NK-92 treated with Interleukin-12 subunit alpha and Interleukin-12 subunit beta, amount 100 ng/mL, for 24 hours (cell line): ENCODE measurements around the gene DZIP1.
"Not testable (repeated sequence)": the region's sequence is repeated elsewhere in the genome, so short reads cannot be mapped to it uniquely, and the experiment has no call there.

Source experiments
- DNase-seq: peaks from one replicate; lab custom pipeline; 2025; lab: John Stamatoyannopoulos, UW

DZIP1 gene

DNA sequence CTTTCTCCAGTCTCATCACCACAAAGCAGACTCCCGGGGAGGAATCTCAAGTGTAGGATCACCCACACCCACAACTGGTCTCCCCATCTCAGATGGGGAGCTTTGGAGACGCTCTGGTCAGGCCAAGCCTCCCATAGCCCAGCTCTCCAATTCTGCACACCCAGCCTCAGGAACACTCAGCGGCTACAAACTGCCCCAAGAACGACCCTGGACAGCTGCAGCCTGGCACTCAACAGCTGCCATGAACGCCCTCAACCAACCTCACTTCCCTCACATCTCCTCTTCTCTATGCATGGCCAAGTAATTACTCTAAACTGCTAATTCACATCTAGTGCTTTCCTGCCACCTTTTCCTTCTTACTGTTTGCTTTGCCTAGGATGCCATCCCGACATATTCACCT lies 42.6 kb downstream of the DZIP1 start:
- no peak for DNase-seq

DNA sequence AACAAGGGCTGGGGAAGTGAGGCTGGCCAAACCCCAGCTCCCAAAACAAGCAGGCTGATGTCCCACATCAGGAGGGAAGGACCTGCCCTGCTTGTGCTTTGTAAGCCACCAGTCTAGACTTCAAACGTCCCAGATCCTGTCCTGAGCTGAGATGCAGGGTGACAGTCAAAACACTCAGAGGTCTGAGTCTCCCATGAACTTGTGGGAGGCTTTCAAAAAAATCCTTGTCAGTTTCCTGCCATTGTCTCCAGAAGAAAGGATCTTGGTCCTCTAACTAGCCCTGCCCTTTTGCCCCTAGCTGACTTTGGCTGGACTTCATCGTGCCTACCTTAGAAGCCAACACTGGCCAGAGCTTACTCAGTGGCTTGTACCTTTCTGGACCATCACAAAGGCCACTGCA lies 43.3 kb downstream of the DZIP1 start:
- DNase-seq, result no peak

DNA sequence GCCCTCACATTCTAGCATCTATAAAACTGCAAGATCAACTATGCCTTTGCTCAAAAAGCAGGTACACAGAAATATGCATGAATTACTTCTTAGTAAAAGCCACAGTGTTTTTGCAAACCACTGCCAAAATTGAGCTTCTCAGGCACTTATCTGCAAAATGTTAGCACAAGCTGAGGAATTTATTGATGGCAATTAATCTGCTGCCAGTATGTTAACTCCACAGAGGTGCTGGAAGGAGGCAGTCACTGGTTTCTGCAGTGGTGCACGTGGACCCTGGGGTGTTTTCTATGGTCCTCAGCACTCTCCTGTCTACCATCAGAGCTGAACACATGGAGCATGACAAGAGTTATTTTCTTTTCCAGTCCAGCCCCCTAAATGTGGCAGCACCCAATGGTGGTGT lies 47.8 kb downstream of the DZIP1 start:
- DNase-seq, result no peak

DNA sequence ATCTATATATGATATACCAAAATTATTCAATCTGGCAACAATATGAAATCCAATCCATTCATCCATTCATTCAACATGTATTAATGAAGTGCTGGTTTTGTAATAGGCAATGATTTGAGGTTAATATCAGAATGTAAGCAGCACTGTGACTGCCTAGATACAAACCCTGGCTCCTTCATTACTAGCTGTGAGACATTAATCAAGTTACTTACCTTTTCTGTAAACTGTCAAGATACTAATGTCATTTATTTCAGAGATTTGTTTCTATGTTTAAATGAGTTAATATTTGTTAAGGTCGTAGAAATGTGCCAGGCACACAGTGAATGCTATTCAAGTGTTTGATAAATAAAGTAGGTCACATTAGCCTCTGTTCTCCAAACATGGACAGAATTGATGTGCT lies 51.0 kb downstream of the DZIP1 start:
- no peak for DNase-seq

DNA sequence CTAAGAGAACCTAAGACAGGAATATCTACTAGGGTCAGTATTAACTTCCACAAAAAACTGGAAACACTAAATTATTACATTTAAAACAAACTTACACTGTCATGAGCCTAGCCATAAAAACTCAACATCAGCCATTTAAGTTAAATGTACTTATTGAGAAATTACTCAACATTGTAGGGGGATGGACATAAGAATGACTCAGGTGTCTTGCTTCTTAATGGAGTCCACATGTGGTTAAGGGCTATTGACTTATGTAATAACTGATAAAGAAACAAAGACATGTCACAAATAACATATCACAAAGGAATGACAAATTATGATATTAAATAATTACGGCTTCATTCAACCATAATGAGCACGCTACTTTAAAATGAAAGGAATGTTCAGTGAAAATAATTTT lies 55.8 kb downstream of the DZIP1 start:
- no peak for DNase-seq

DNA sequence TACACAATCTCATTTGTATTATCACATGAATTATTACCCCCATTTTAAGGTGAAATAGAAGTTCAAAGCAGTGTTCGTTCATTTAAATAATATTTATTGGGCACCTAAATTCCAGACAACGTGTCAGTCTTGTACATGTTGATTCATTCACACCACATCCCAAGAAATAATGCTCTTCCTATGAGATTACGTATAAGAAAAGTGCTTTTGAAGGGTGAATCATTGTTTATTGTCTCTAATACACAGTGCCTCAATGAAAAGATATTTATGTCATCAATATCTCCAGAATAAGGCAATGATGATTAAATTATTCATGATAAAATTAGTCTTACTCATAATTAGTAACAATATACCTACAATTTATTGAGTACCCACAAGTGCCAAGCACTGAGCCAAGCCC lies 56.4 kb downstream of the DZIP1 start:
- no peak for DNase-seq

GRCh38 chr13:95585867-95586266 lies 58.6 kb downstream of the DZIP1 start:
- no peak for DNase-seq

DNA sequence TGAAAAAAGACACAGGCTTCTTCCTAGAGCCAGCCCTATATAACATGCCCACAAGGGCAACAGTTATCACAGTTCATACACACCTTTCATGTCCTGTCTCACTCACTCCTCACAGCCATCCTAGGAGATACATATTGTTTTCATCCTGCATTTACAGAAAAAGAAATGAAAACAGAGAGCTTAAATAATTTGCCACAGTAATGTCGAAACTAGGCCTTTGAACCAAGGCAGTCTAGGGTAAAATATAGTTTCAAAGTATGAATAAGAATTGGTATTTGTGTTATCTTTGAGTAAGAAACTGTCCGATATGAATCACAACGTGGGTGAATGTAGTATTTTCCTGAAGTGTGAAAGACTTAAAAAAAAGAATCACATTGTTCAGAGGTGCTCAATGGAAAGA lies 65.2 kb downstream of the DZIP1 start:
- no peak for DNase-seq

DNA sequence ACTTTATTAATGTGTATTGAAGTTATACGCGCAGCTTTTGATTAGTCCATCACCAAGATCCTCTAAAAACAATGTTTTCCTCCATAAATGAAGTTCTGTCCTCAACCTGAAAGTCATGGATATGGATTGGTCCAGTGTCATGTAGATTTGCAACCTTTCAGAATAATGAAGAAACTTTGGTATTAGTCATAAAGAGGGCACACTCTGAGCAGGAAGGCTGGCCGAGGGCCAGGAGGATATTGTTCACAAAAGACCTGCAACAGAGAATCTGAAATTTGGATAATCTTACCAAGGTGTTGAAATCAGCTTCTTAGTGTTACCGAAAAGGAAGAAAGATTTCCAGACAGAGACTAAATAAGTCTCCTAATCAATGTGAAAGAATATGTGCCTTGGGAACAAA lies 71.3 kb downstream of the DZIP1 start:
- DNase-seq, result no peak

GRCh38 chr13:95571941-95572340 lies 72.6 kb downstream of the DZIP1 start:
- no peak for DNase-seq

GRCh38 chr13:95570016-95570415 lies 74.5 kb downstream of the DZIP1 start:
- DNase-seq, result no peak

- DNase-seq, result no peak
Observed at GRCh38 chr13:95568131-95568530, 76.4 kb downstream of the DZIP1 start.

DNA sequence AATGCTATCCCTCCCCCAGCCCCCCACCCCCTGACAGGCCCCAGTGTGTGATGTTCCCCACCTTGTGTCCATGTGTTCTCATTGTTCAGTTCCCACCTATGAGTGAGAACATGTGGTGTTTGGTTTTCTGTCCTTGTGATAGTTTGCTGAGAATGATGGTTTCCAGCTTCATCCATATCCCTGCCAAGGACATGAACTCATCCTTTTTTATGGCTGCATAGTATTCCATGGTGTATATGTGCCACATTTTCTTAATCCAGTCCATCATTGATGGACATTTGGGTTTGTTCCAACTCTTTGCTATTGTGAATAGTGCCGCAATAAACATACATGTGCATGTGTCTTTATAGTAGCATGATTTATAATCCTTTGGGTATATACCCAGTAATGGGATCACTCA lies 78.7 kb downstream of the DZIP1 start:
- DNase-seq, result not testable (repeated sequence)

- no peak for DNase-seq
Observed at GRCh38 chr13:95564733-95565291, 79.7 kb downstream of the DZIP1 start.

GRCh38 chr13:95564091-95564490 lies 80.4 kb downstream of the DZIP1 start:
- no peak for DNase-seq

DNA sequence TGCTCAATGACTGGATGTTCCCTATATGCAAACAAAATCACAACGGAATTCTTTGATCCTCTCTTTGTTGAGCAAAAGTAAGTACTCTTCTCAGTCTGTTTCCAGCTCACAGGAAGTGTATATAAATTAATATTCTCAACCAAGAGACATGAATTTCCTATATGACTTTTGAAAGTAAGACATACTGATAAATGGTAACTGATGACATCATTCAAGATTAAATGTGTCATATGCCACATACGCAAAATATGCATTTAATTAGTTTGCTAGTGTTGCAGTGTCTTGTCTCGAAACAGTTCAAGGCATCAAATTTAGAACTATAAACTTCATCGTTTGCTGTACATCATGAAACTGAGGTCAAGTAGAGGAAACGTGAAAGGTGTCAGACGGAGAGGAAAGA lies 84.1 kb downstream of the DZIP1 start:
- no peak for DNase-seq

DNA sequence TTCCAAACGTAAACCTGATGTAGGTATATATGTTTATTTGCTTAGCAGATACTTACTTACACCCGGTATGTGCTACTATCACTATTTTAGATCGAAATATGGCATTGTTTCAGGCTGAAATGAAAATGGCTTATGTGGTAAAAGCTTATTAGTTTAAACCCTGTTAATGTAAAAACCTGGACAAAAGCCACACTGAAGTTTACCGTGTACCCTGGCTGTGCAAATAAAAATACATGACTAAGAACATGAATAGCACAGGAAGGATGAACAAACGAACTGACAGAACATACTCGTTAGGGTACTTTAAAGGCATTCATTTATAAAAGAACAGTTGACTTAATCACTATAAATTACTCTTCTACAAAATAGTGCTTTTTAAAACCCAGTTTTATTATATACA lies 85.4 kb downstream of the DZIP1 start:
- DNase-seq, result no peak

DNA sequence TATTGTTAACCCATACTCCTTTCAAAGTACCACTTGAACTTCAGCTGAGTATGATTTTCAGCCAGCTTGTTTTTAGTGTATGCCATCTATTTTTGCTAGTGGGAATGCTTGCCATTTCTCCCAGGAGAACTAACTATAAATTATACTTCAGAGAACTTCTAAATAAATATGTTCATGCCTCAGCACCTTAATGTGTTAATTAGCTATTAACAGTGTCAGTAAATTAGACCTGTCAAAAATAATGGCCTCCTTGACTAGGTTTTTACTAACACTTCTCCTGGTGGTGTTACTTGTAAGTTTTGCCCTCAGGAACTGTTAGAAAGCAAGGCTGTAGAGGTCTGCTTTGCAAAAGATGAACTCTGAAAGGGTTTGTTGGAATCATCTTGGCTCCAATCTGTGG lies 87.5 kb downstream of the DZIP1 start:
- no peak for DNase-seq

DNA sequence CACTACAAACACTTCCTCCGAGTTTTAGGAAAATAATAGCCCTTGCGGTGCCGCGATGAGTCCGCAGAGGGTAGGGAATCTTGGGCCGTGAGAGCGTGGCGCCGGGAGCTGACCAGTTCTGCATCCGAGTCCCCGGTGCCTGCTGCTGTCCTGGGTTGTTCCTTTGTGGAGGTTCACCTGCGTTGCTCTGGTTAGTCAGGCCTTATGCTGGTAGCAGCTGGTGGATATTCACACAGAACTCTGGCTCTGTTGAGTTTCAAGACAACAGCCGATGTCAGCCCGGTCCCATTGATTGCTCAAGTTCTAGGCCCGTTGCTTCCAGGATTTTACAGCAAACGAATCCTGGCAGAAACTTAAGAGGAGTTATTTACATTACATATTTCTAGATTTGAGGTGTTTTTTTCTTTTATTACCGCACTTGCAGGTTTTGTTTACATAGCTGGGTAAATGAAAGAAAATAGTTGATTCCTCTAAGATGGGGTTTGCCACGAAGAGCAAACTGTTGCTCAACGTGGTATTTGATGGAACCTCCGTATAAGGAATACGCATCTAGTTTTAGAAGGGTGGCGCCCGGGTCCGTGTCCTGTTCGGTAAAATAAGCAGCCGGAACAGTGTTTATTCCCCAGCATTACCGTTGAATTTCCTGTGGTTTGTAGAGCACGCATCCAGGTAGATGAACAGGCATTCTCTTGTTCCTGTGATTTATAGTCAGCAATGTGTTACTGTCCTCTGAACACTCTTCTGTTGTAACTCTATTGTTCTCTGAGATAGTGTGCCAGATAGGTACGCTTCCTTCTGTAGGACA lies 90.7 kb downstream of the DZIP1 start:
- DNase-seq, result no peak

- no peak for DNase-seq
Observed at GRCh38 chr13:95552539-95553441, 91.7 kb downstream of the DZIP1 start, which contains the start of gene CLDN10. Gene CLDN10, plus strand, starts transcription at chr13:95552720. Its CDS starts 34 bp downstream, at chr13:95552754.

GRCh38 chr13:95552208-95552538 lies 92.3 kb downstream of the DZIP1 start:
- no peak for DNase-seq

DNA sequence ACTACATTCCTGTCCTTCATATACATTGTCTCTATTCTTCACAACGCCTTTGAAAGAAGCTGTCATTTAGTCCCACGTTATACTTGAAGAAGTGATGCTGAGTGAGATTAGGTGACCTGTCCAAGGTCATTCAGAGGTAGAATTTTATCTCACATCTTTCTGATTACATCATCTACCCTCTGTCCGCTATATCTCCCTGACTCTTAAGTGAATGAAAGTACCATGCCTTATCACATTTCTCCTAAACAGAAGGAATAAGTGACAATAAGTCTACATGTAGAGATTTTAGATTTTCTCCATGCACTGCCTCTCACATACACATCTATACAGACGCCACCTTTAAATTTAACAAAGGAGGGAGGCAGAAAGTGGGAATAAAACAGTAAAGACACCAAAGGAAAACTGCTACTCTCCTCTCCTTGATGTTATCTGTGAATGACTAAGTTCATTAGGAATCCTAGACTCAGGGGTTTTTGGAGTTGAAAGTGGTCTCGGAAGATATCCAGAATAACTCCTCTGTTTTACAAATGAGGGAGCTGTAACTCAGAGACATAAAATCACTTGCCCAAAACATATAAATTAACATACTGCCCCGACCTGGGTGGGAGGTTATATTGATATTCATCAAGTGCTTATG lies 96.9 kb downstream of the DZIP1 start:
- no peak for DNase-seq

GRCh38 chr13:95546919-95547318 lies 97.6 kb downstream of the DZIP1 start:
- no peak for DNase-seq
